ENCODE data around the gene VSTM2L.

- TF ChIP-seq EZH2phosphoT487 (IDR thresholded peaks at IDR 0.05; ENCODE audit: insufficient read depth, low read depth) (no peak), EZH2 (IDR thresholded peaks at IDR 0.05; ENCODE audit: insufficient read depth, poor library complexity, severe bottlenecking) (no peak)
Observed at GRCh38 chr20:37977786-37978185, 74.9 kb downstream of the VSTM2L start.

Data from GM23248 (cell line).